ELF-1 (cell line): Measurements from ENCODE around the gene DUXB.

Experiments
- DNase-seq: peaks from one replicate; pipeline ENCODE4 v3.0.0-alpha.2; 2016; ENCODE audit warnings: low read depth, low spot score

DUXB gene

GRCh38 chr16:75660726-75661302, 40.4 kb downstream of the DUXB start:
- DNase-seq, result no peak

- DNase-seq, result no peak
Measured at GRCh38 chr16:75660321-75660720, 40.9 kb downstream of the DUXB start.

- DNase-seq, result no peak
Measured at GRCh38 chr16:75658175-75658574, 43.1 kb downstream of the DUXB start.

- DNase-seq, result no peak
Measured at GRCh38 chr16:75653922-75654321, 47.3 kb downstream of the DUXB start.

GRCh38 chr16:75648265-75649076, 52.8 kb downstream of the DUXB start:
- peak; percentile 82 for DNase-seq

GRCh38 chr16:75647492-75648264, 53.6 kb downstream of the DUXB start, which contains the start of the genes KARS1 and TERF2IP:
Gene KARS1, minus strand, starts transcription at chr16:75647665. Its CDS starts 26 bp downstream, at chr16:75647639.
Gene TERF2IP, plus strand, starts transcription at chr16:75647773. Its CDS starts 110 bp downstream, at chr16:75647883.
- peak; percentile 97 for DNase-seq

GRCh38 chr16:75647112-75647491, 54.2 kb downstream of the DUXB start:
- no peak for DNase-seq

- DNase-seq, result no peak
Measured at GRCh38 chr16:75644240-75645012, 56.8 kb downstream of the DUXB start.
